NCI-H2171 (cell line): ENCODE results near the gene FYB1.

Experiments
- DNase-seq: peaks from one replicate; lab custom pipeline; 2025; lab: John Stamatoyannopoulos, UW

Gene FYB1

GRCh38 chr5:39158786-39159185 is 60.6 kb downstream of the FYB1 start:
- no peak for DNase-seq

DNA sequence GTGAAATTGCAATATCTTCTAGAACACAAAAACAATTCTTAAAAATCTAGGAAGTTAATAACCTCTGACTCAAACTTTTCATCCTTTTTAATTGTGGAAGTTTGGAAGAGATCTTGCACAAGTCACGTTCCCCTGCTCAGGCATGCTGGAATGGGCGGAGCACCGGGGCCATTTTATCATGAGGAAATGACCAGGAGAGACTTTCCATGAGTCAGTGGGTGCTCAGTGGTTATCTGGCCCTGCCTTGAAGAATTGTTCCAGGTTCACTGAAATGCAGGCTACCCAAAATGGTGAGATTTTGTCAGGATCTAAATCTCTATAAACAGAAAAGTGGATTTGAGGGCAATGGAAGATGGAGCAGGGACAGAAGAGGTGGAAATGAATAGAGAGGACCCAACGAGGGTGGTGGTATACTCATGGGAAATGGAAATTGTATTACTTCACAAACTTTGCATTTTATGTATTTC is 61.2 kb downstream of the FYB1 start:
- no peak for DNase-seq

DNA sequence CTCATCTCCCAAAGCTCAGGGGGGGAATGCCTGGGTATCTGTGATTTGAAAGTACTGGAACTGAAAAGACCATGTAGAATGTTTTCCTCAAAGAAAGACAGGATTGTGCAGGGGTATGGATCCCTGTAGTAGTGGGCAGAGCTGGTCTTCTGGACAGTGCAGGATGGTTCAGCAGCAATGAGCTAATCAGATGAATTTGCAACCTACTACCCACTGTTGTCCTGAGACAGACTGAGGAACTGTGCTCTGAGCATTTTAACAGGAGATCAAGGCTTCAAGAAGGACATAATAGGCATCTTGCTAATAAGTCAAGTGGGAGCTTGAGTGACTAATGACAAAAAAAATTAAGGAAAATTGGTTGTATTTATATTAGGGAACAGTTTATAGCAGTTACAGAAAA is 61.7 kb downstream of the FYB1 start:
- DNase-seq, result no peak

- no peak for DNase-seq
Measured at GRCh38 chr5:39156082-39156481, 63.3 kb downstream of the FYB1 start.

DNA sequence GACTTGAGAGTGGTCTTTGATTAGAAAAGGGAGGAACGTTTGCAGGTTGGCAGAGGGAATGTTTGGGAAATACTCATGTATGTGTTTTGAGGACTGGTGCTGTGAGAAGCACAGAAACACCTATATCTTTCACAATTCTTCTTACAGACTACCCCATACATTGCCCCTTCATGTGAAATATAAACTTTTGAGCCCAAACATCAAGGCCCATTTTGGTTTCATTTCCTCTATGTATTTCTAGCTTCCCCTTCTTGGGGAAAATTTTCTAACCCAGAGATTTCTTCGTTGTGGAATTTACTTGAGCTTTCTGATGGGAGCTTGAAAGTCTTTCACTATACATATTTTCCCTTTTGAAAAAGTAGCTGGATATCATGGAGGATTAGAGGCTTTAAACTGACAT is 67.6 kb downstream of the FYB1 start:
- no peak for DNase-seq

DNA sequence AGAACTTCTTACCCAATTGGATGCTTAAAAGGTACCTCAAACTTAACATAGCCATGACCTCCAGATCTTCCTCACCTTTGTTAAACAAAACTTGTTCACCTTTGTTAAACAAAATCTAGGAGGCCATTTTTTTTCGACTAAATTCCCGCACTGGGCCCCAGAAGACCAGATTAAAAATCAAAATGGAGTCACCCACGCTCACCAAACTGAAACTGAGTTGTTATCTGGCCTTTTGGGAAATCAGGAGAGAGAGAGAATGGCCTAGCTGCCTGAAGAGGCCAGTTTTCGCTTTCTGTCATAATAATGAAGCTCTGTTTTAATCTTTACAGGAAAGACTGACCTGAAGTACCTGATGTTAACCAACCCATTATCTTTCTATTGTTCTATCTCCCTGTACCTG is 69.4 kb downstream of the FYB1 start:
- no peak for DNase-seq

- DNase-seq, result no peak
Measured at GRCh38 chr5:39148983-39149534, 70.3 kb downstream of the FYB1 start.

DNA sequence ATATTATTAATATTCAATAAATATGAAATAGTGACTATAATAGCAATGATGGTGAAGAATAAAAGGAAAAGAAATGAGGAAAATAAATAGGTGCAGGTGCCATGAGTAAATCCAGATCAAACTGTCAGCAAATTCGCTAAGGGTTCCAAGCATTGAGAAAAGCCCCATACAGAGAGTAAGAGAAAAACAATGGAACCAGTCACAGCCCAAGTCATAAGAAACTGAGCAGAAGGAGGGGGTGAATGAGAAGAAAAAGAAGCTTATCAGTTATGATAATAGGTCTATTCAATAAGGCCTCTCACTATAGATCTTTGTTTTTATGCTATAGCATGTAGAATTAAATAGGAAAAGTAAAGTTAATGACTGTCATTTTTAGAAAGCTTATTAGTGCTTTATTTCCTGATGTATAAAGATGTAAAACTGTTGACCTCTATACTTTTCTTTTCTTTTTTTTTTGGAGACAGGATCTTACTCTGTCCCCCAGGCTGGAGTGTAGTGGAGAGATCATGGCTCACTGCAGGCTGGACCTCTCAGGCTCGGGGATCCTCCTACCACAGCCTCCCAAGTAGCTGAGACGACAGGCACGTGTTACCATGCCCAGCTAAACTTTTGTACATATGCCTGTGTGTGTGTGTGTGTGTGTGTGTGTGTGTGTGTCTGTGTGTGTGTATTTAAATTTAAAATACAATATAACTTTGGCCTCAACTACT is 72.4 kb downstream of the FYB1 start:
- DNase-seq, result no peak

GRCh38 chr5:39143151-39143860 is 76.1 kb downstream of the FYB1 start:
- DNase-seq, result no peak

- DNase-seq, result no peak
Measured at GRCh38 chr5:39140558-39141168, 78.7 kb downstream of the FYB1 start.

DNA sequence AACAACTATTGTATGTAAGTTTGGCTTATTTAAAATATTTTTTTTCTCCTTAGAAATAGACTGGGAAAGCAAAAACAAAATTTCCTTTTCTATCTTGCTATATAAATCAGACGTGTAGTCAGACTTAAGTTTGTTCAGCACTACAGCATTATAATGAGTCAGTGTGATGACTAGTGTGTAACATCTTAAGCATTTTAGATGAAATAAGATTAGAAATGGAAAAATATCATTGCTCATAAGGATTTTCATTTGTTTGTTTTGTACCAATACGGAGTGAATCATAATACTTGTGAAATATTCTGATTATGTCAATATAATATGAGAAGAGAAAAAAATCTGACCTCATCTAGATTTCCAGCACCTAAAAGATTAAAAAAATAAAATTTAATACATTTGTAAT is 80.5 kb downstream of the FYB1 start:
- DNase-seq, result no peak

- no peak for DNase-seq
Measured at GRCh38 chr5:39137819-39138451, 81.4 kb downstream of the FYB1 start.

GRCh38 chr5:39137391-39137790 is 82.0 kb downstream of the FYB1 start:
- no peak for DNase-seq

- DNase-seq, result no peak
Measured at GRCh38 chr5:39132792-39133191, 86.6 kb downstream of the FYB1 start.

DNA sequence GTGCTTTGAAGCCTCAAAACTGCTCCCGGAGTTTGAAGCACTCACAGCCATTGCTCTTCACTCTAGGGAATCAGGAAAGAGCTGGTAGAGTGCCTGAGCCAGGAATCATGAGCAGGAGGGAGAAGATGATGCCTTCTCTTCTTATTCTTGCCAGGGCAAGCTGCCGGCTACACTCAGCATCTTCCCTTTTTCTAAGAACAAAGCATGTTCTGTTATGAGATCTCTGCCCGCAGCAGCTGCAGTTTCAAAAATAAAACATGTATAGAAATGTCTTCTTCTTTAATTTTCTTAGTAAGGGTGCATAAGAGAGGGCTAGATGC is 87.3 kb downstream of the FYB1 start:
- DNase-seq, result no peak

GRCh38 chr5:39131210-39132127 is 87.9 kb downstream of the FYB1 start:
- DNase-seq, result no peak

GRCh38 chr5:39130716-39131115 is 88.6 kb downstream of the FYB1 start:
- no peak for DNase-seq

DNA sequence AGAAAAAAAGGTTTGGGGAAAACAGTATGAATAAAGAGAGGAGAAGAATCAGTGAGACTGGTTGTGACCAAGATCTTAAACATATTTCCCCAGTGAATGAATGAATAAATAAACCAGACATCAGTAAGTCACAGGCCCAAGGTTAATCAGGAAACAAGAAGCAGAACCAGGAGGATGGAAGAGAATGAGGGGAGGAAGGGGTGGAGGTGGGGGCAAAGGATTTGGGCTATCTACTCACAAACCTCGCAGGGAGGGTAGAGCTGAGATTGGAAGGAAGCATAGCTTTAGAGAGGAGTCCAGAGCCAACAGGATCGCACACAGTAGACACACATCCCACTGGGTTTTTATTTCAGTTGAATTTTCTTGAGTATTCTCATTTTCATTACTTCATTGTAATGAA is 97.4 kb downstream of the FYB1 start:
- no peak for DNase-seq

- no peak for DNase-seq
Measured at GRCh38 chr5:39121315-39121714, 98.0 kb downstream of the FYB1 start.

DNA sequence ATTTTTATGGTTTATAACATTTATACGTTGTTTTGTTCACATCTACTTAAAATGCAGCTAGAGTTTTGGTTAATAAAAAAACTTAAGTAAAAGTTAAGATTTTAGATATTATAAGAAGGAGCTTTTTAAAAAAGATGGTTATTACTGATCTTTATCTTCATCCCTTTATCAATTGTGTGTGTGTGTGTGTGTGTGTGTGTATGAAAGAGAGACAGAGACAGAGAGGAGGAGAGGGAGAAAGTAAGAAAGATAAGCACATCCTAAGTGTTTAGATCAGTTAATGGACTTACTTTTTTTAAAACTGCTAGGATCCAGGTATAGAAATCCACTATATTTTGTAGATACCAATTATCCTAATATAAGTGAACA is 99.3 kb downstream of the FYB1 start:
- no peak for DNase-seq

DNA sequence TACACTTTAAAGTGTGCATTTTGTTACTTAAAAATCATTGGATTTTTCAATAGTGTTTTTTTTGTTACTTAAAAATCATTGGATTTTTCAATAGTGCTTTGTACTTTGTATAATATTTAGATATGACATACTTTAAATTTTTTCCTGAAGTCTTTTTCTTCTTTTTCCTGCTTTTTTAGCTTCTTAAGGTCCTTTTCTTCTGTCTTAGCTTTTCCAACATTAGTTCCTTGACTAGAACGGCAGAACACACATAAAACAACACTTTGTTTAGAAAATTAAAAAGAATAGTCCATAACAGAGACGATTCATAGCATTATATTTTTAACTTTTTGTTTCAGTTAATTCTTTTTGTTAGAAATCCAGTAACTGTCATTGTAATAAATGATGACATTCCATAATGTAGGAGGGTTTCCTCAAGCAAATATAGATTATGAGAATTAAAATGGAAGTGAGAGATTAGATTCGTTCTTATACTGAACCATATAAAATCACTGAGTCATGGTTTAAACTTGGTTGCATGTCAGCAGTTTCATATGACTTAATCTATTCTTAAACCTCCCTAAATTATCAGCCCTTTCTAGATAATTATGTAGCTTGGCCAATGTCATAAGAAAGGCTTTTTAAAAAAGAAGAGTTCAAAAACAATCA is 99.8 kb downstream of the FYB1 start:
- DNase-seq, result no peak
